ENCODE results near the gene LGR6. TPM values are rescaled to one million over a fixed set of nuclear protein-coding genes. Genes with fewer than 3 reads are reported as not detected.

The LGR6 gene
- polyA plus RNA-seq, 4 donors: 0.27 to 1.0 (median 0.28) TPM; not detected in 1

Other genes with a start within 250 kb of the LGR6 start
- 10 to 100 TPM in 1 of 4 donors, 1 to 10 TPM in 3; 1.1 to 39.6 (median 4.3) TPM for gene LMOD1, start 247.3 kb upstream of the LGR6 start, polyA plus RNA-seq
- gene TIMM17A, start 238.3 kb upstream of the LGR6 start, polyA plus RNA-seq: 10 to 100 TPM; 34.8 to 58.3 (median 45.5) TPM
- gene RNPEP, start 211.2 kb upstream of the LGR6 start, polyA plus RNA-seq: 100 to 1,000 TPM in 2 of 4 donors, 10 to 100 TPM in 2; 61.8 to 183 (median 90.4) TPM
- 100 to 1,000 TPM; 261 to 708 (median 441) TPM for gene ELF3, start 183.2 kb upstream of the LGR6 start, polyA plus RNA-seq
- under 1 TPM in 3 of 4 donors, not detected in 1; 0.10 to 0.37 (median 0.22) TPM for gene GPR37L1, start 70.9 kb upstream of the LGR6 start, polyA plus RNA-seq
- 10 to 100 TPM; 17.4 to 23.5 (median 22.6) TPM for gene ARL8A, start 49.1 kb upstream of the LGR6 start, polyA plus RNA-seq
- 1 to 10 TPM; 1.9 to 8.9 (median 2.8) TPM for gene PTPN7, start 33.2 kb upstream of the LGR6 start, polyA plus RNA-seq
- 10 to 100 TPM in 2 of 4 donors, 1 to 10 TPM in 2; 9.2 to 39.5 (median 11.7) TPM for gene UBE2T, start 148.1 kb downstream of the LGR6 start, polyA plus RNA-seq
- 10 to 100 TPM in 2 of 4 donors, 1 to 10 TPM in 2; 1.1 to 18.1 (median 8.6) TPM for gene PPP1R12B, start 154.9 kb downstream of the LGR6 start, polyA plus RNA-seq